Activated naive CD8-positive, alpha-beta T cell treated with anti-CD3 and anti-CD28 coated beads, Interleukin-2, amount 50 U/mL, for 24 hours (primary cell): ENCODE data around the gene EXTL2.
A peak's percentile ranks its signal among the peaks of the same experiment; 100 is the strongest.

ENCODE experiments used
- ATAC-seq: fragments of 150-1000 bp; cut with Tn5 transposase; one replicate; pipeline ENCODE4 v1.10.0; 2021
- DNase-seq: peaks from one replicate; pipeline ENCODE4 v3.0.0; 2021
- H3K27ac Mint-ChIP-seq: one replicate; pipeline ENCODE4 v1.8.0; 2021; ENCODE audit warnings: mild to moderate bottlenecking, mixed read lengths
- H3K27me3 Mint-ChIP-seq: one replicate; pipeline ENCODE4 v1.8.0; 2021; ENCODE audit warnings: mixed read lengths
- H3K36me3 Mint-ChIP-seq: one replicate; pipeline ENCODE4 v1.8.0; 2021; ENCODE audit warnings: low read depth, mixed read lengths
- H3K4me1 Mint-ChIP-seq: one replicate; pipeline ENCODE4 v1.8.0; 2021; ENCODE audit warnings: mixed read lengths
- H3K4me3 Mint-ChIP-seq: one replicate; pipeline ENCODE4 v1.8.0; 2021; ENCODE audit warnings: mild to moderate bottlenecking, moderate library complexity, mixed read lengths
- H3K9me3 Mint-ChIP-seq: one replicate; pipeline ENCODE4 v1.8.0; 2021; ENCODE audit warnings: mixed read lengths

Gene EXTL2

DNA sequence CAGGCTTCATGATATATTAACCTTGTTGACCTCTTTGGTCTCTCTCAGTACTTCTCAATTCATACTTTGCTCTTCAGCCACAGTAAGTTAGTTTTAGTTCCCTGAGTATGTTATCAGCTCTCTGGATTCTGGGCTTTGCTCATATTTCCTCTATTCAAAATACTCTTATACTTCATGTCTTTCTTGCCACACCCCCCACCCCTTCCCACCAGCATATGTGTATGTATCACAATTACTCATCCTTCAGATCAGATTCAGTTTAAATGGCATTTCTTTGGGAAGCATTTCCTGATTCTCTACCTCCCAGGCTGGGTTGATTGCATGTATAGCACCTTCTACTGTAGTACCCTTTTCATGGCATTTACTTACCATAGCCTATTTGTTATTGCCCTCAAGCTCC is 29.6 kb upstream of the EXTL2 start:
- peak; percentile 29 for ATAC-seq
- H3K9me3 Mint-ChIP-seq = peaks cover 9% of the 10 kb centered on the region
- H3K4me3 Mint-ChIP-seq = no peak overlapping the region
- peak overlapping the region; percentile 5 for H3K27ac Mint-ChIP-seq
- H3K4me1 Mint-ChIP-seq = peaks cover 42% of the 10 kb centered on the region
- H3K27me3 Mint-ChIP-seq = no peaks in the 10 kb centered on the region
- peaks cover 21% of the 10 kb centered on the region for H3K36me3 Mint-ChIP-seq
- peak; percentile 14 for DNase-seq

DNA sequence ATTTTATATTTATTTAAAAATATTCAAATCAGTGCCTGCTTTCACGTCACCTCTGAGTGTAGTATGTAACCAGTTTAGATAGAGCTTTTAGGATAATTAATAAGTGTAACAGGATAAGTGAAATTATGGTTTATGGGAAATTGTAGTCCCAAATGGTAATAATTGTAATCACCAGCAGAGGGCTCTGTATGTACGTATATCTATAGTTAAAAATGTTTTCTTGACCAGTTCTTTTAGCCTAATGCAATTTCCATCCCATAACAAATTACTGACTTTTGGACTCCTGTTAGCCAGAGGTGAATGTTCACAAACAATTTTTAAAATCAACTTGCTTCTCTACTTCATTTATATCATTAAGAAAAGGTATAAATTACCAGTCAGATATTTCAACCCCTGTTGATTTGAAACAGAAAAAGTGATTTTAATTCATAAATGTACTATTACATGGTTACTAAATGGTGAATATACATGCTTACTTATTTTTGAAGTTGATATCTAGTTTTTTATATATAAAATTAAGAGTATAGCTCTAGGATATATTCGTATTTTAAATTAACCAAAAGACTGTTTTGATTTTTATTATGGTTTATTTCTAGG is 26.6 kb upstream of the EXTL2 start:
- H3K27ac Mint-ChIP-seq = no peak overlapping the region

GRCh38 chr1:100912019-100912418 is 17.4 kb upstream of the EXTL2 start:
- H3K36me3 Mint-ChIP-seq = peaks cover 63% of the 10 kb centered on the region
- no peak for ATAC-seq
- no peak overlapping the region for H3K27ac Mint-ChIP-seq
- DNase-seq = no peak
- H3K27me3 Mint-ChIP-seq = no peaks in the 10 kb centered on the region
- H3K4me1 Mint-ChIP-seq = peaks cover 26% of the 10 kb centered on the region
- no peak overlapping the region for H3K4me3 Mint-ChIP-seq
- no peaks in the 10 kb centered on the region for H3K9me3 Mint-ChIP-seq

More for the DNA sequence above, 26.6 kb upstream of the EXTL2 start:
- peaks cover 43% of the 10 kb centered on the region for H3K4me1 Mint-ChIP-seq
- H3K9me3 Mint-ChIP-seq = peaks cover 9% of the 10 kb centered on the region
- H3K36me3 Mint-ChIP-seq = peaks cover 29% of the 10 kb centered on the region
- no peak for DNase-seq
- no peaks in the 10 kb centered on the region for H3K27me3 Mint-ChIP-seq
- H3K4me3 Mint-ChIP-seq = no peak overlapping the region
- no peak for ATAC-seq

DNA sequence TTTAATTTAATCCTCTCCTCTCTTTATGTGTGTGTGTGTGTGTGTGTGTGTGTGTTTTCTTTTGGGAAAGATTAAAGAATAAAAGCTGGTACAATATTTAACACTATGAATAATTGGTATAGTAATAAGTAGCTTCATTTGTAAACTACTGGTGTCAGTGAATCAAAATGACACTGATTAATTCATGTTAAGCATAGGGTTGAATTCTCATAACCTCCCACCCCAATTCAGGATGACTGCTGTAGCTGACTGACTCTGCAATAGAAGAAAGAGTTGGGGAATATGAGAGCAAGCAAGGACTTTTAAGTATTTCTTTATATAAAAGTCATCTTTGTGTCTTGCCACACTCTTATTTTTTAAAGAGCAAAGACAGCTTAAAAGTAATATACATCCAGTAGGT is 14.4 kb upstream of the EXTL2 start:
- H3K27me3 Mint-ChIP-seq = no peaks in the 10 kb centered on the region
- no peak overlapping the region for H3K27ac Mint-ChIP-seq
- peaks cover 70% of the 10 kb centered on the region for H3K36me3 Mint-ChIP-seq
- peaks cover 38% of the 10 kb centered on the region for H3K4me1 Mint-ChIP-seq
- peaks cover 4% of the 10 kb centered on the region for H3K9me3 Mint-ChIP-seq
- no peak overlapping the region for H3K4me3 Mint-ChIP-seq
- DNase-seq = no peak
- no peak for ATAC-seq

DNA sequence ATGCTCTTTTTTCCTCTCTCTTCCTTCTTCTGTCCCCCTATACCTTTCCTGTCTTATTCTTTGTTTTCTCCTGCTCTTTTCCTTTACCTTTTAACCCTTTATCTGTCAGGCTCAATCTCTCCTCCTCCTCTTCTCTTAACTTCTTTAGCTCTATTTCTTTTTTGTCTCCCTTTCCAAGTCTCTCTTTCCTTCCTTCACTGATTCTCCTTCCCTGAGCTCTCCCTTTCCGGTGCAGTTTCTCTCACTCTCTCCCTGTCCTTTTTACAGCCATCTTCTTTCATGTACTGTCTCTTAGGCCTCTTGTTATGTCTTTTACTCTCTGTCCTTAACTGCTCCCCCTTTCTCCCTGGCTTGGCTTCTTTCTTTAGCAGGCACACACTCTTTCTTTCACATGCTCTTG is 13.2 kb upstream of the EXTL2 start:
- Mint-ChIP-seq H3K4me1 (peaks cover 38% of the 10 kb centered on the region), H3K36me3 (peaks cover 68% of the 10 kb centered on the region), H3K27ac (peak overlapping the region; percentile 20)

GRCh38 chr1:100905181-100905580 is 10.5 kb upstream of the EXTL2 start:
- H3K4me1 Mint-ChIP-seq = peaks cover 54% of the 10 kb centered on the region
- H3K27ac Mint-ChIP-seq = no peak overlapping the region

More for the DNA sequence above, 13.2 kb upstream of the EXTL2 start:
- H3K4me3 Mint-ChIP-seq = no peak overlapping the region
- DNase-seq (no peak), ATAC-seq (no peak)
- H3K27me3 Mint-ChIP-seq = no peaks in the 10 kb centered on the region
- H3K9me3 Mint-ChIP-seq = peaks cover 4% of the 10 kb centered on the region

DNA sequence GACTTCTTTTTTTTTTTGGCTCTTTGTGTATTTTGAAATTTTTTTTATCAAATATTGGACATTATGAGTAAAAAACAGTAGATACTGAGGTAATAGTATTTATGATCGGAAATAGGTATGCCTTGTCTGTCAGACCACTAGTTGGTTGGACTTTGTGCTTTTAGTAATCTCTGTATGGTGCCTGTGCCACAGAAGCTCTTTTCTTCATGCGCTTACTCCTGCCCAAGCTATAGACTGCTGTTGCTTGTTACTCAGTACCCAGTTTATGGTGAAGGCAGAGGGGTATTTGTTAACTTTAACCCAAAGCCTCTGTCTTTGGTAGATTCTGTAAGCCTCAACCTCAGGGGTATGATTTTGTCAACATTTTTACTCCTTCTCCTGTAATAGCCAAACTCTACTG is 9.9 kb upstream of the EXTL2 start:
- H3K36me3 Mint-ChIP-seq = peaks cover 69% of the 10 kb centered on the region
- H3K27ac Mint-ChIP-seq = no peak overlapping the region
- H3K4me3 Mint-ChIP-seq = no peak overlapping the region
- peaks cover 4% of the 10 kb centered on the region for H3K9me3 Mint-ChIP-seq
- H3K4me1 Mint-ChIP-seq = peaks cover 61% of the 10 kb centered on the region
- no peak for ATAC-seq
- H3K27me3 Mint-ChIP-seq = no peaks in the 10 kb centered on the region
- no peak for DNase-seq

More at GRCh38 chr1:100905181-100905580, 10.5 kb upstream of the EXTL2 start:
- H3K36me3 Mint-ChIP-seq = peaks cover 68% of the 10 kb centered on the region
- H3K9me3 Mint-ChIP-seq = peaks cover 4% of the 10 kb centered on the region
- ATAC-seq (no peak), DNase-seq (no peak)
- no peaks in the 10 kb centered on the region for H3K27me3 Mint-ChIP-seq
- no peak overlapping the region for H3K4me3 Mint-ChIP-seq

DNA sequence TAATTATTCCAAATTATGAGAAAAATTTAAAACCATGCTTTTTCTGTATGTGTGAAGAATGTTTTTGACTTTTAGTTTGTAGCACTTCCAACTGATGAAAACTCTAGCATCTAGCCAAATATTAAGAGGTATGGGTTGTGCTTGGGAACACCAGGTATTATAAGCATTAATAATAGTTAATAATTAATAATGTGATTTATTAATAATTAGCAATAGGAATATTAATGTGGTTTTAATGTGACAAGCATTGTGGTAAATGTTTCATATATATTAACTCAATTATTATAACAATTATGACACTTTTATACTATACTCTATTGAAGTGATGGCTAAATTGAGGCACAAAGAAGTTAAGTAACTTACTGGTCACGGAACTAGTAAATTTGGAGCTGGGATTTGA is 9.1 kb upstream of the EXTL2 start:
- Mint-ChIP-seq H3K4me1 (peaks cover 66% of the 10 kb centered on the region), H3K9me3 (peaks cover 4% of the 10 kb centered on the region), H3K4me3 (no peak overlapping the region), H3K27me3 (no peaks in the 10 kb centered on the region), H3K36me3 (peaks cover 72% of the 10 kb centered on the region), H3K27ac (no peak overlapping the region)
- ATAC-seq = no peak
- DNase-seq = no peak

DNA sequence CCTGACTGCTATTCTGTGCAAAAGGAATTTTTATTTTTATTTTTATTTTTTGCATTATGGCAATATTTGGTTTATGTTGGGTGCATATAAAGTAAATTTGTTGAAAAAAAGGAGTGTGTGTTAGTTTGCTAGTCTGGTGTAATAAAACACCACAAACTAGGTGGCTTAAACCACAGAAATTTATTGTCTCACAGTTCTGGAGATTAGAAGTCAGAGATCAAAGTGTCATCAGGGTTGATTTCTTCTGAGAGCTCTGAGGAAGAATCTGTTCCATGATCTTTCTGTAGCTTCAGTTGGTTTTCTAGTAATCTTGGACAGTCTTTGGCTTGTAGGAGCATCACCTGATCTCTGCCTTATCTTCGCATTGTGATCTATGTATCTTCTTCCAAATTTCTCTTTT is 7.7 kb upstream of the EXTL2 start:
- Mint-ChIP-seq H3K4me3 (no peak overlapping the region), H3K36me3 (peaks cover 72% of the 10 kb centered on the region), H3K27me3 (no peaks in the 10 kb centered on the region), H3K9me3 (peaks cover 4% of the 10 kb centered on the region), H3K4me1 (peaks cover 68% of the 10 kb centered on the region), H3K27ac (no peak overlapping the region)
- ATAC-seq = no peak
- DNase-seq = no peak

DNA sequence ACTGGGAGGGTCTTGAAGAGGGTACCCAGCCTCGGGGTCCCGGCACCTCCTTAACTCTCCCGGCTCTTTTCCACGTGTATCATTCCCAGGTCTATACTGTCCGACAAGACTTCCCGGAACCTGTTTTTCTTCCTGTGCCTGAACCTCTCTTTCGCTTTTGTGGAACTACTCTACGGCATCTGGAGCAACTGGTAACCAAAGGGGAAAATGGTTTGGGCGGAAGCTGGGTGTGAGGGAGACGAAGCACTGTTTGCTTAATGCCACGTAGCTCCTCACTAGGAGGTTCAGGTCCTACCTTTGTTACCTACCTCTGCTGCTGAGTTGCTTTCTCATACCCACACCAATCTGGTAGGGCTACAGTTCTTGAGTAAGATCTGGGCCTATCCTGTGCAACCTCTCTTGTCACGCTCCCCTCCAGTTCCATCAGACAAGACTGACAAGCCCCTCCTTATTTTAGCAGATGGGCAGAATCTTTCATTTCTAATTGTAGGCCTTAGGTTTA is 1.9 kb upstream of the EXTL2 start:
- H3K4me3 Mint-ChIP-seq = peak overlapping the region; percentile 100
- H3K4me1 Mint-ChIP-seq = peaks cover 68% of the 10 kb centered on the region
- H3K36me3 Mint-ChIP-seq = peaks cover 49% of the 10 kb centered on the region
- peak overlapping the region; percentile 98 for H3K27ac Mint-ChIP-seq
- no peaks in the 10 kb centered on the region for H3K27me3 Mint-ChIP-seq
- ATAC-seq (peak; percentile 70), DNase-seq (peak; percentile 45)
- H3K9me3 Mint-ChIP-seq = no peaks in the 10 kb centered on the region

DNA sequence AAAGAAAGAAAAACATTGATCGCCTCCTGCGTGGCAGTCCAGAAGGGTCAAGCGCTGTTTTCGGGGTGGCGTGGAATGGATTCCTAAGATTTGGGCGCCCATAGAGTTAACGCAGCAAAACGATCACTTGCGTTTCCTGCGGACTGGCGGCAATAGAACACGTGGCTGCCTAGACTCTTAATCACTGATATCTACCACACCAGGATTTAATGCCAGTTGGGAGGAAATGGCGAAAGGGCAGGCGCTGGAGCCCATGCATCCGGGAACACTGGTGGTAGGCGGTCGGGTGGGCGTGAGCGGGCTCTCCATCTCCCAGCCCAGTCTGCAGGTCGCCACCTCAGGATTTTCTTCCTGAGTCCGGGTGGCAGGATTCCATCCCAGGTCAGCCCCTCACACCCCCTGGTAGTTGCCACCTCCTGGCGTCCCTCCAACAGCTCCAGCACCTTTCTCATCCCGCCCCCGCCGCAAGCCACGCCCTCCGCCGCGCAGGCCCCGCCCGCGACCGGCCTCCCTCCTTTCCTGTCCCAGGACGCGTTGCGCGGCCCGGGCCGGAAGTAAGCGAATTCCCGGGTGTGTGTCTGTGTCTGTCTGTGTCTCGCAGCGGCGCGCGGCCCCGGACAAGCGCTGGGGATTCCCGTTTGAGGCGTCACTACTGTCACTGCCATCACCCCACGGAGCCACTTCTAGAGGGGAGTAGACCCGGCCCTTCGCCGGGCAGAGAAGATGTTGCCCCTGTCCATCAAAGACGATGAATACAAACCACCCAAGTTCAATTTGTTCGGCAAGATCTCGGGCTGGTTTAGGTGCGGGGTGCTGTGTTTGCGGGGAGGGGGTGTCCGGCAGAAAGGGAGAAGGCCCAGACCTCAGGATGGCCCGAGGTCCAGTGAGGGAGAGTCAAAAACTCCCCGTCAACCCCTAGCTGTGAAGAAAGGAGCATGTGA is 1.2 kb upstream of the EXTL2 start, which contains the start of gene SLC30A7:
TSS of gene SLC30A7 (plus strand) at position 551 of the 941 bp plus-strand sequence. CDS start at position 724, 173 bp downstream.
- no peaks in the 10 kb centered on the region for H3K27me3 Mint-ChIP-seq
- peak within 1 kb of the TSS; percentile 98 for H3K27ac Mint-ChIP-seq
- H3K4me1 Mint-ChIP-seq = peaks cover 63% of the 10 kb centered on the region
- DNase-seq = peak; percentile 98
- peak within 1 kb of the TSS; percentile 100 for H3K4me3 Mint-ChIP-seq
- peaks cover 5% of the 10 kb centered on the region for H3K9me3 Mint-ChIP-seq
- H3K36me3 Mint-ChIP-seq = peaks cover 48% of the 10 kb centered on the region
- ATAC-seq = peak; percentile 81

GRCh38 chr1:100893718-100894117 is 924 bp downstream of the EXTL2 start:
- Mint-ChIP-seq H3K4me3 (peak overlapping the region; percentile 100), H3K4me1 (peaks cover 57% of the 10 kb centered on the region)
- no peak for ATAC-seq

GRCh38 chr1:100892554-100892953 is 2.1 kb downstream of the EXTL2 start:
- peak overlapping the region; percentile 9 for H3K27ac Mint-ChIP-seq
- H3K4me3 Mint-ChIP-seq = peak overlapping the region; percentile 100
- peaks cover 49% of the 10 kb centered on the region for H3K36me3 Mint-ChIP-seq

More at GRCh38 chr1:100893718-100894117, 924 bp downstream of the EXTL2 start:
- DNase-seq = no peak
- peaks cover 15% of the 10 kb centered on the region for H3K9me3 Mint-ChIP-seq
- H3K27me3 Mint-ChIP-seq = no peaks in the 10 kb centered on the region
- peaks cover 49% of the 10 kb centered on the region for H3K36me3 Mint-ChIP-seq
- H3K27ac Mint-ChIP-seq = peak overlapping the region; percentile 70

DNA sequence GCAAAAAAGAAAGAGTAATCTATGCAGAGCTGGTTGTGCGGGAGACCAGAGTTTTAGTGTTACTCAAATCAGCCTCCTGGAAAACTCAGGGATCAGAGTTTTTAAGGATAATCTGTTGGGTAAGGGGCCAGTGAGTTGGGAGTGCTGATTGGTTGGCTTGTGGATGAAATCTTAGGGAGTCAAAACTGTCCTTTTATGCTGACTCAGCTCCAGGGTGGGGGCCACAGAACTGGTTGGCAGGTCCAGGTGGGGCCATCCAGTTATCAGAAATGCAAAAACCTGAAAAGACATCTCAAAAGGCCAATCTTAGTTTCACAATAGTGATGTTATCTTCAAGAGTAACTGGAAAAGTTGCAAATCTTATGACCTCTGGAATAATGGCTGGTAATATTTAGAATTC is 3.3 kb downstream of the EXTL2 start:
- DNase-seq = no peak
- H3K9me3 Mint-ChIP-seq = peaks cover 20% of the 10 kb centered on the region
- H3K4me1 Mint-ChIP-seq = peaks cover 45% of the 10 kb centered on the region
- H3K27me3 Mint-ChIP-seq = no peaks in the 10 kb centered on the region
- H3K27ac Mint-ChIP-seq = no peak overlapping the region
- no peak overlapping the region for H3K4me3 Mint-ChIP-seq
- no peak for ATAC-seq
- H3K36me3 Mint-ChIP-seq = peaks cover 45% of the 10 kb centered on the region

More at GRCh38 chr1:100892554-100892953, 2.1 kb downstream of the EXTL2 start:
- ATAC-seq (no peak), DNase-seq (no peak)
- Mint-ChIP-seq H3K9me3 (peaks cover 20% of the 10 kb centered on the region), H3K27me3 (no peaks in the 10 kb centered on the region), H3K4me1 (peaks cover 53% of the 10 kb centered on the region)
